T-helper 2 cell treated with Interferon-gamma antibody and Interleukin-4, amounts not matched to agents 5 μg/mL and 100 μg/mL, for 36 hours (primary cell): ENCODE data around the gene GAS7.
"Not testable (repeated sequence)": the region's sequence is repeated elsewhere in the genome, so short reads cannot be mapped to it uniquely, and the experiment has no call there.

Experiments
- DNase-seq: peaks from one replicate; pipeline ENCODE4 v3.0.0; 2021; ENCODE audit warnings: low spot score
- H3K27ac Mint-ChIP-seq: one replicate; pipeline ENCODE4 v1.8.0; 2021; ENCODE audit warnings: mild to moderate bottlenecking, mixed read lengths
- H3K27me3 Mint-ChIP-seq: one replicate; pipeline ENCODE4 v1.8.0; 2021; ENCODE audit warnings: low read depth, mixed read lengths
- H3K36me3 Mint-ChIP-seq: one replicate; pipeline ENCODE4 v1.8.0; 2021; ENCODE audit warnings: low read depth, mixed read lengths
- H3K4me1 Mint-ChIP-seq: one replicate; pipeline ENCODE4 v1.8.0; 2021; ENCODE audit warnings: low read depth, mixed read lengths
- H3K4me3 Mint-ChIP-seq: one replicate; pipeline ENCODE4 v1.8.0; 2022; ENCODE audit warnings: mild to moderate bottlenecking, moderate library complexity, mixed read lengths
- H3K9me3 Mint-ChIP-seq: one replicate; pipeline ENCODE4 v1.8.0; 2021; ENCODE audit warnings: mixed read lengths

The GAS7 gene

GRCh38 chr17:10003705-10004104 is 194.7 kb downstream of the GAS7 start:
- Mint-ChIP-seq H3K27me3 (no peaks in the 10 kb centered on the region), H3K4me1 (no peaks in the 10 kb centered on the region), H3K4me3 (no peak overlapping the region), H3K36me3 (no peaks in the 10 kb centered on the region), H3K27ac (no peak overlapping the region), H3K9me3 (peaks cover 4% of the 10 kb centered on the region)
- no peak for DNase-seq

GRCh38 chr17:10002567-10003360 is 195.6 kb downstream of the GAS7 start:
- not testable (repeated sequence) for H3K27me3 Mint-ChIP-seq, H3K4me3 Mint-ChIP-seq, H3K9me3 Mint-ChIP-seq, H3K36me3 Mint-ChIP-seq, H3K27ac Mint-ChIP-seq, H3K4me1 Mint-ChIP-seq, DNase-seq

- Mint-ChIP-seq H3K4me1 (no peaks in the 10 kb centered on the region), H3K27me3 (no peaks in the 10 kb centered on the region)
- no peak for DNase-seq
Observed at GRCh38 chr17:10001306-10001873, 197.0 kb downstream of the GAS7 start.

GRCh38 chr17:9999919-10000695 is 198.3 kb downstream of the GAS7 start:
- H3K4me3 Mint-ChIP-seq, result no peak overlapping the region
- no peaks in the 10 kb centered on the region for H3K27me3 Mint-ChIP-seq
- no peaks in the 10 kb centered on the region for H3K36me3 Mint-ChIP-seq
- no peaks in the 10 kb centered on the region for H3K4me1 Mint-ChIP-seq
- peaks cover 4% of the 10 kb centered on the region for H3K9me3 Mint-ChIP-seq
- DNase-seq, result no peak
- no peak overlapping the region for H3K27ac Mint-ChIP-seq

More at GRCh38 chr17:10001306-10001873, 197.0 kb downstream of the GAS7 start:
- Mint-ChIP-seq H3K9me3 (peaks cover 4% of the 10 kb centered on the region), H3K36me3 (no peaks in the 10 kb centered on the region), H3K4me3 (no peak overlapping the region), H3K27ac (no peak overlapping the region)

GRCh38 chr17:9998060-9998459 is 200.3 kb downstream of the GAS7 start:
- Mint-ChIP-seq H3K27me3 (no peaks in the 10 kb centered on the region), H3K36me3 (no peaks in the 10 kb centered on the region), H3K4me3 (no peak overlapping the region), H3K4me1 (no peaks in the 10 kb centered on the region), H3K27ac (no peak overlapping the region), H3K9me3 (no peaks in the 10 kb centered on the region)
- DNase-seq, result no peak

GRCh38 chr17:9994761-9995160 is 203.6 kb downstream of the GAS7 start:
- no peaks in the 10 kb centered on the region for H3K4me1 Mint-ChIP-seq
- peaks cover 4% of the 10 kb centered on the region for H3K9me3 Mint-ChIP-seq
- no peak for DNase-seq
- H3K36me3 Mint-ChIP-seq, result no peaks in the 10 kb centered on the region
- H3K4me3 Mint-ChIP-seq, result no peak overlapping the region
- no peaks in the 10 kb centered on the region for H3K27me3 Mint-ChIP-seq
- no peak overlapping the region for H3K27ac Mint-ChIP-seq

GRCh38 chr17:9991796-9992195 is 206.6 kb downstream of the GAS7 start:
- no peaks in the 10 kb centered on the region for H3K36me3 Mint-ChIP-seq
- H3K9me3 Mint-ChIP-seq, result peaks cover 4% of the 10 kb centered on the region
- H3K27ac Mint-ChIP-seq, result no peak overlapping the region
- no peaks in the 10 kb centered on the region for H3K27me3 Mint-ChIP-seq
- H3K4me3 Mint-ChIP-seq, result no peak overlapping the region
- H3K4me1 Mint-ChIP-seq, result no peaks in the 10 kb centered on the region
- DNase-seq, result no peak

GRCh38 chr17:9991351-9991750 is 207.1 kb downstream of the GAS7 start:
- H3K4me3 Mint-ChIP-seq, result no peak overlapping the region
- no peak overlapping the region for H3K27ac Mint-ChIP-seq
- no peaks in the 10 kb centered on the region for H3K27me3 Mint-ChIP-seq
- H3K4me1 Mint-ChIP-seq, result no peaks in the 10 kb centered on the region
- no peak for DNase-seq
- H3K36me3 Mint-ChIP-seq, result no peaks in the 10 kb centered on the region
- H3K9me3 Mint-ChIP-seq, result peaks cover 4% of the 10 kb centered on the region

- Mint-ChIP-seq H3K27me3 (no peaks in the 10 kb centered on the region), H3K9me3 (peaks cover 4% of the 10 kb centered on the region), H3K4me1 (no peaks in the 10 kb centered on the region), H3K27ac (no peak overlapping the region), H3K36me3 (no peaks in the 10 kb centered on the region), H3K4me3 (no peak overlapping the region)
- DNase-seq, result no peak
Observed at GRCh38 chr17:9987779-9988585, 210.4 kb downstream of the GAS7 start.

GRCh38 chr17:9986754-9987382 is 211.5 kb downstream of the GAS7 start:
- no peak overlapping the region for H3K4me3 Mint-ChIP-seq
- H3K27ac Mint-ChIP-seq, result no peak overlapping the region
- no peaks in the 10 kb centered on the region for H3K4me1 Mint-ChIP-seq
- no peaks in the 10 kb centered on the region for H3K36me3 Mint-ChIP-seq
- no peak for DNase-seq
- no peaks in the 10 kb centered on the region for H3K9me3 Mint-ChIP-seq
- H3K27me3 Mint-ChIP-seq, result no peaks in the 10 kb centered on the region

- Mint-ChIP-seq H3K27ac (no peak overlapping the region), H3K36me3 (no peaks in the 10 kb centered on the region), H3K9me3 (no peaks in the 10 kb centered on the region), H3K4me3 (no peak overlapping the region), H3K27me3 (no peaks in the 10 kb centered on the region), H3K4me1 (no peaks in the 10 kb centered on the region)
- no peak for DNase-seq
Observed at GRCh38 chr17:9985646-9986045, 212.8 kb downstream of the GAS7 start.

- H3K9me3 Mint-ChIP-seq, result no peaks in the 10 kb centered on the region
- no peak for DNase-seq
- H3K27ac Mint-ChIP-seq, result no peak overlapping the region
- H3K4me3 Mint-ChIP-seq, result no peak overlapping the region
- no peaks in the 10 kb centered on the region for H3K27me3 Mint-ChIP-seq
- H3K4me1 Mint-ChIP-seq, result no peaks in the 10 kb centered on the region
- H3K36me3 Mint-ChIP-seq, result no peaks in the 10 kb centered on the region
Observed at GRCh38 chr17:9984768-9985167, 213.6 kb downstream of the GAS7 start.

- Mint-ChIP-seq H3K36me3 (no peaks in the 10 kb centered on the region), H3K9me3 (no peaks in the 10 kb centered on the region), H3K27ac (no peak overlapping the region), H3K27me3 (no peaks in the 10 kb centered on the region), H3K4me3 (no peak overlapping the region), H3K4me1 (no peaks in the 10 kb centered on the region)
- DNase-seq, result no peak
Observed at GRCh38 chr17:9982159-9982558, 216.2 kb downstream of the GAS7 start.
